GM12878 (cell line): ENCODE results near the gene DTWD2. TPM values are rescaled to one million over a fixed set of nuclear protein-coding genes. Genes with fewer than 3 reads are reported as not detected.

ENCODE experiments used
- BMI1 ChIP-seq: fragments of 450-650 bp; IDR thresholded peaks from 2 replicates; pipeline ENCODE4 v1.6.1; 2016; ENCODE audit warnings: mild to moderate bottlenecking, moderate library complexity, borderline replicate concordance
- CEBPB ChIP-seq, 2 experiments: fragments of 150-350 bp in 1 of 2; IDR thresholded peaks; 2 replicates each; pipeline ENCODE4 v1.6.1; 2012 to 2014; ENCODE audit warnings: low read depth in 2 of 2, low read length in 2 of 2, borderline replicate concordance in 1 of 2, inconsistent platforms in 1 of 2
- CHD2 ChIP-seq: IDR thresholded peaks from 2 replicates; pipeline ENCODE4 v1.6.1; 2011; ENCODE audit warnings: low read depth, low read length, improper control_type of control experiment, borderline replicate concordance
- CREM ChIP-seq: IDR thresholded peaks from 2 replicates; pipeline ENCODE4 v1.6.1; 2014; ENCODE audit warnings: antibody characterized with exemption, low read depth
- ETV6 ChIP-seq, 2 experiments: fragments of 450-650 bp in 1 of 2; IDR thresholded peaks in 1 of 2; conservative IDR thresholded peaks in 1 of 2; 2 replicates each; pipeline ENCODE4 v1.6.1; 2014; ENCODE audit warnings: antibody characterized with exemption in 1 of 2, borderline replicate concordance in 1 of 2, low read depth in 1 of 2, mild to moderate bottlenecking in 1 of 2, moderate library complexity in 1 of 2
- FOXM1 ChIP-seq: IDR thresholded peaks from 2 replicates; pipeline ENCODE4 v1.6.1; 2012; ENCODE audit warnings: low read depth, mild to moderate bottlenecking, inconsistent platforms, low read length, moderate library complexity
- GATAD2B ChIP-seq: fragments of 450-650 bp; conservative IDR thresholded peaks from 2 replicates; pipeline ENCODE4 v1.6.1; 2017; ENCODE audit warnings: low read depth, mild to moderate bottlenecking, moderate library complexity
- HDAC2 ChIP-seq: fragments of 200-600 bp; sonication (generic); IDR thresholded peaks from 2 replicates; pipeline ENCODE4 v1.6.1; 2017
- HDAC6 ChIP-seq: fragments of 200-600 bp; sonication (generic); IDR thresholded peaks from one replicate; pipeline ENCODE4 v1.8.0; 2017; ENCODE audit warnings: antibody characterized with exemption; ENCODE audit not compliant: unreplicated experiment
- MEF2A ChIP-seq: IDR thresholded peaks from 2 replicates; pipeline ENCODE4 v1.6.1; 2011; ENCODE audit warnings: low read depth, mild to moderate bottlenecking, low read length, moderate library complexity; ENCODE audit not compliant: insufficient read depth
- MXI1 ChIP-seq: fragments of 150-350 bp; IDR thresholded peaks from 2 replicates; pipeline ENCODE4 v1.6.1; 2011; ENCODE audit warnings: low read depth, mild to moderate bottlenecking, inconsistent platforms, low read length, improper control_type of control experiment
- NFIC ChIP-seq: IDR thresholded peaks from 2 replicates; pipeline ENCODE4 v1.6.1; 2012; ENCODE audit warnings: low read depth, mild to moderate bottlenecking, inconsistent platforms, low read length, moderate library complexity
- NRF1 ChIP-seq: conservative IDR thresholded peaks from 2 replicates; pipeline ENCODE4 v1.6.1; 2011; ENCODE audit warnings: mild to moderate bottlenecking, low read depth, low read length, improper control_type of control experiment
- RCOR1 ChIP-seq: conservative IDR thresholded peaks from 2 replicates; pipeline ENCODE4 v1.6.1; 2012; ENCODE audit warnings: low read depth, low read length, improper control_type of control experiment
- SPI1 ChIP-seq: IDR thresholded peaks from 2 replicates; pipeline ENCODE4 v1.6.1; 2011; ENCODE audit warnings: low read depth, mild to moderate bottlenecking, low read length, moderate library complexity, borderline replicate concordance; ENCODE audit not compliant: insufficient read depth
- TCF12 ChIP-seq: IDR thresholded peaks from 2 replicates; pipeline ENCODE4 v1.6.1; 2011; ENCODE audit warnings: low read depth, mild to moderate bottlenecking, low read length
- polyA plus RNA-seq, 11 experiments: library from polyadenylated mRNA; depleted of rRNA in 4 of 11; unstranded in 6 of 11; stranded (reverse) in 5 of 11; fragments of >200 nt; fragmentation: Nextera tagmentation in 4 of 11; fragmentation: Illumina TruSeq in 1 of 11; extraction: Ambion mirVana in 4 of 11; extraction: Trizol in 1 of 11; gene quantifications; 1 replicate in 1 of 11; 2 replicates in 10 of 11; pipeline versions ENCODE4 v1.2.1 to v1.2.3, GENCODE V29; 2011 to 2016; ENCODE audit warnings: inconsistent platforms in 2 of 11, missing spikeins in 2 of 11, low read depth in 1 of 11
- total RNA-seq, 4 experiments: library from RNA; depleted of rRNA in 3 of 4; stranded (reverse); fragments of >200 nt in 3 of 4; fragmentation: Illumina TruSeq in 1 of 4; extraction: Trizol in 1 of 4; gene quantifications; 2 replicates each; pipeline versions ENCODE4 v1.2.1 to v1.2.3, GENCODE V29; 2013 to 2021
- TF ChIP-seq, protein P1 (sequence below): fragments of 150-350 bp; IDR thresholded peaks from 2 replicates; pipeline ENCODE4 v1.6.1; 2014; ENCODE audit warnings: mild to moderate bottlenecking, low read depth, low read length
- TF ChIP-seq, protein P2 (sequence below): fragments of 450-650 bp; IDR thresholded peaks from 2 replicates; pipeline ENCODE4 v1.6.1; 2017; ENCODE audit warnings: mild to moderate bottlenecking, low read depth, inconsistent platforms; ENCODE audit not compliant: poor library complexity, severe bottlenecking
- TF ChIP-seq, protein P3 (sequence below): fragments of 450-650 bp; IDR thresholded peaks from 2 replicates; pipeline ENCODE4 v1.6.1; 2017; ENCODE audit warnings: mild to moderate bottlenecking

Gene DTWD2
- total and polyA plus RNA-seq, 10 of the 15 experiments (the other 5 are each of a cell fraction or from before 2014, with no cell fraction given) = 0.93 to 8.4 (median 5.1) TPM

DNA sequence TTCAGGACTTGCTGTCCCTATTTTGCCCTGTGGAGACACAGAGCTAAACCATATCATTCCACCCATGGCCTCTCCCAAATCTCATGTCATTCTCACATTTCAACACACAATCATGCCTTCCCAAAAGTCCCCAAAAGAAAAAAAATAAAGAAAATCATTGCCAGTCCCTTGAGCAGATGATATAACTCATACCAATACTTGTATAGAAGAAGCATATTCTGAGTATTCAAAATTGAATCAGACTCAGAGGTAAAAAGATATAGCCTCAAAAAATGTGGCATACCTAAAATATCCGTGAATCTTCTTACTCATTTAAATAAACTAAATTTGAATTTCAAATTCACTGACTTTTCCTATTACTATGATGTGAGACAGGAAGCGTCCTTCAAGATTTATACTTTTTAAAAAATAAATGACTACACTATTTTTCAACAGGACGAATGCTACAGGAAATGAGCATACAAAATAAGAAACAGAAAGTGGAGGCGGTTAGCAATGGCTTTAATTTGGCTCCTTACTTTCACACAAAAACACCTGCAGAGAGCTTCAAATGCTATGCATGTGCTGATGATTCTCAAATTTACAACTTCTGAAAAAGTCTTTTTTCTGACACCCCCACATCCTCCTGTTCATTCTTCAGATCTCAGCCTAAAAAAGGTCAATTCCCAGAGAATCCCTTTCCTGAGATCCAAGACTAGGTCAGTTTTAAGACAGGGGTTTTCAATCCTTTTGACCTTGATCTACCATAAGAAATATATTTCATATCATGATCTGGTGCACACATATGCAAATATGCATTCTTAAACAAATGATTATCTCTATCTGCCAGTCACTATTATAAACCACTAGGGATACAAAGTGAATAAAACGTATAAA is 42.9 kb upstream of the DTWD2 start (continued):
- TF ChIP-seq MEF2A = peak; percentile 95
- TF ChIP-seq, protein P1, sequence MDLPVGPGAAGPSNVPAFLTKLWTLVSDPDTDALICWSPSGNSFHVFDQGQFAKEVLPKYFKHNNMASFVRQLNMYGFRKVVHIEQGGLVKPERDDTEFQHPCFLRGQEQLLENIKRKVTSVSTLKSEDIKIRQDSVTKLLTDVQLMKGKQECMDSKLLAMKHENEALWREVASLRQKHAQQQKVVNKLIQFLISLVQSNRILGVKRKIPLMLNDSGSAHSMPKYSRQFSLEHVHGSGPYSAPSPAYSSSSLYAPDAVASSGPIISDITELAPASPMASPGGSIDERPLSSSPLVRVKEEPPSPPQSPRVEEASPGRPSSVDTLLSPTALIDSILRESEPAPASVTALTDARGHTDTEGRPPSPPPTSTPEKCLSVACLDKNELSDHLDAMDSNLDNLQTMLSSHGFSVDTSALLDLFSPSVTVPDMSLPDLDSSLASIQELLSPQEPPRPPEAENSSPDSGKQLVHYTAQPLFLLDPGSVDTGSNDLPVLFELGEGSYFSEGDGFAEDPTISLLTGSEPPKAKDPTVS = no peak
- no peak for TF ChIP-seq SPI1
- peak; percentile 83; the same call in 1 of the 2 replicates for TF ChIP-seq RCOR1
- TF ChIP-seq NFIC = peak; percentile 95
- 0 out of 4 replicates have a peak, but pooled peaks of 1 of the 2 experiments have one; percentile 40 for TF ChIP-seq CEBPB (IDR thresholded peaks at IDR 0.05; ENCODE audit: borderline replicate concordance in 1 of 2, low read depth in 2 of 2, low read length in 2 of 2)
- peak in 1 of 2 experiments; percentile 82; a peak in 1 of 4 replicates for TF ChIP-seq ETV6 (conservative IDR thresholded peaks at IDR 0.05 in 1 of 2, IDR thresholded peaks at IDR 0.05 in 1 of 2; ENCODE audit: borderline replicate concordance in 1 of 2, low read depth in 1 of 2)
- TF ChIP-seq MXI1 = peak; percentile 65; the same call in 1 of the 2 replicates
- TF ChIP-seq NRF1 = no peak
- TF ChIP-seq CHD2 = no peak
- no peak for TF ChIP-seq GATAD2B
- TF ChIP-seq HDAC2 = no peak
- TF ChIP-seq, protein P2, sequence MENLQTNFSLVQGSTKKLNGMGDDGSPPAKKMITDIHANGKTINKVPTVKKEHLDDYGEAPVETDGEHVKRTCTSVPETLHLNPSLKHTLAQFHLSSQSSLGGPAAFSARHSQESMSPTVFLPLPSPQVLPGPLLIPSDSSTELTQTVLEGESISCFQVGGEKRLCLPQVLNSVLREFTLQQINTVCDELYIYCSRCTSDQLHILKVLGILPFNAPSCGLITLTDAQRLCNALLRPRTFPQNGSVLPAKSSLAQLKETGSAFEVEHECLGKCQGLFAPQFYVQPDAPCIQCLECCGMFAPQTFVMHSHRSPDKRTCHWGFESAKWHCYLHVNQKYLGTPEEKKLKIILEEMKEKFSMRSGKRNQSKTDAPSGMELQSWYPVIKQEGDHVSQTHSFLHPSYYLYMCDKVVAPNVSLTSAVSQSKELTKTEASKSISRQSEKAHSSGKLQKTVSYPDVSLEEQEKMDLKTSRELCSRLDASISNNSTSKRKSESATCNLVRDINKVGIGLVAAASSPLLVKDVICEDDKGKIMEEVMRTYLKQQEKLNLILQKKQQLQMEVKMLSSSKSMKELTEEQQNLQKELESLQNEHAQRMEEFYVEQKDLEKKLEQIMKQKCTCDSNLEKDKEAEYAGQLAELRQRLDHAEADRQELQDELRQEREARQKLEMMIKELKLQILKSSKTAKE = peak; percentile 69
- no peak for TF ChIP-seq HDAC6
- peak; percentile 90; the same call in 1 of the 2 replicates for TF ChIP-seq FOXM1
- peak; percentile 75 for TF ChIP-seq CREM
- TF ChIP-seq, protein P3, sequence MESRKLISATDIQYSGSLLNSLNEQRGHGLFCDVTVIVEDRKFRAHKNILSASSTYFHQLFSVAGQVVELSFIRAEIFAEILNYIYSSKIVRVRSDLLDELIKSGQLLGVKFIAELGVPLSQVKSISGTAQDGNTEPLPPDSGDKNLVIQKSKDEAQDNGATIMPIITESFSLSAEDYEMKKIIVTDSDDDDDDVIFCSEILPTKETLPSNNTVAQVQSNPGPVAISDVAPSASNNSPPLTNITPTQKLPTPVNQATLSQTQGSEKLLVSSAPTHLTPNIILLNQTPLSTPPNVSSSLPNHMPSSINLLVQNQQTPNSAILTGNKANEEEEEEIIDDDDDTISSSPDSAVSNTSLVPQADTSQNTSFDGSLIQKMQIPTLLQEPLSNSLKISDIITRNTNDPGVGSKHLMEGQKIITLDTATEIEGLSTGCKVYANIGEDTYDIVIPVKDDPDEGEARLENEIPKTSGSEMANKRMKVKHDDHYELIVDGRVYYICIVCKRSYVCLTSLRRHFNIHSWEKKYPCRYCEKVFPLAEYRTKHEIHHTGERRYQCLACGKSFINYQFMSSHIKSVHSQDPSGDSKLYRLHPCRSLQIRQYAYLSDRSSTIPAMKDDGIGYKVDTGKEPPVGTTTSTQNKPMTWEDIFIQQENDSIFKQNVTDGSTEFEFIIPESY = no peak
- no peak for TF ChIP-seq BMI1
- peak; percentile 70 for TF ChIP-seq TCF12
